SH-SY5Y (cell line): ENCODE data around the gene INPP4B.

Experiments used
- GATA2 ChIP-seq: IDR thresholded peaks from 2 replicates; pipeline ENCODE4 v1.6.1; 2011; ENCODE audit warnings: mild to moderate bottlenecking, low read depth, low read length
- GATA3 ChIP-seq: IDR thresholded peaks from 2 replicates; pipeline ENCODE4 v1.6.1; 2011; ENCODE audit warnings: low read depth, mild to moderate bottlenecking, low read length, moderate library complexity

DNA sequence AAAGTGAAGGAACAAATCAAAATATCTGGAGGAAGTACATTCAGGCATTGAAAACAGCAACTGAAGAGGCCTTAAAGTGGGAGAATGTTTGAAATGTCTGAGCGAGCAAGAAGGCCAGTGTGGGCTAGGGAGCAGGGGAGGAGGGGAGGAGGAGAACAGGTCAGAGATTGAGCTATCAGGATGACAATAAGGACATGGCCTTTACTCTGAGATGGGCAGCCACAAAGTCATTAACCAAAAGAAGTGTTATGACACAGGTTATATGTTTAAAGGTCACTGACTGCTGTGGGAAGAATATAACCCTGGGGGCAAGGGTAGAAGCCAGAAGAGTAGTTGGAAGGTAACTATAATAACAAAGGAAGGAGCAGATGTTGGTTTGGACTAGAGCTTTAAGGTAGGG is 315.4 kb downstream of the INPP4B start:
- TF ChIP-seq GATA2, result no peak
- TF ChIP-seq GATA3, result no peak
